ENCODE measurements around the gene SPAG16. TPM values are rescaled to one million over a fixed set of nuclear protein-coding genes. Genes with fewer than 3 reads are reported as not detected.

SPAG16 gene
- total and polyA plus RNA-seq, 12 donors = 8.4 to 28.3 (median 19.1) TPM

DNA sequence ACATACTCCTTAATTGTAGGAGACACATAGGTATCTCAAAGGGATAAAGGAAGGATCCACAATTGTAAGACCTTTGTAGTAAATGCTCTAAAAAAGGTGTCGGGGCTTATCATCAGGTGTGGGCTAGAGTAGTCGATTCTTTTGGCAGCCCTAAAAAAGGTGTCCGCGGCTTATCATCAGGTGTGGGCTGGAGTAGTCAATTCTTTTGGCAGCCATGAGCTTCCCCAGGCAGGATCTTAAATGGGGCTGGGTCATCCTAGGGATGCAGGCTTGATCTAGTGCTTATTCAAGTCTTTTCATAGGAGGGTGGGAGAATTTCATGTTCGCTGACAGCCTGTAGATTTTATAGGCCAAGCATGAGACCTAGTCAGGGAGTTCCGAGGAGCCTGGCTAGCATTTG, 720.2 kb downstream of the SPAG16 start:
- no peaks in the 10 kb centered on the region for H3K4me1 ChIP-seq
- intact Hi-C loops (cut with DNase I) = no loop called here
- H3K4me3 ChIP-seq = no peak overlapping the region
- H3K9me3 ChIP-seq = peaks cover 0 to 14% (median 0%) of the 10 kb centered on the region in 11 donors
- no peaks in the 10 kb centered on the region for H3K36me3 ChIP-seq
- WGBS, 2 donors = 88 to 89% methylated on average over 6 of the region's 6 CpGs
- TF ChIP-seq, protein P1, sequence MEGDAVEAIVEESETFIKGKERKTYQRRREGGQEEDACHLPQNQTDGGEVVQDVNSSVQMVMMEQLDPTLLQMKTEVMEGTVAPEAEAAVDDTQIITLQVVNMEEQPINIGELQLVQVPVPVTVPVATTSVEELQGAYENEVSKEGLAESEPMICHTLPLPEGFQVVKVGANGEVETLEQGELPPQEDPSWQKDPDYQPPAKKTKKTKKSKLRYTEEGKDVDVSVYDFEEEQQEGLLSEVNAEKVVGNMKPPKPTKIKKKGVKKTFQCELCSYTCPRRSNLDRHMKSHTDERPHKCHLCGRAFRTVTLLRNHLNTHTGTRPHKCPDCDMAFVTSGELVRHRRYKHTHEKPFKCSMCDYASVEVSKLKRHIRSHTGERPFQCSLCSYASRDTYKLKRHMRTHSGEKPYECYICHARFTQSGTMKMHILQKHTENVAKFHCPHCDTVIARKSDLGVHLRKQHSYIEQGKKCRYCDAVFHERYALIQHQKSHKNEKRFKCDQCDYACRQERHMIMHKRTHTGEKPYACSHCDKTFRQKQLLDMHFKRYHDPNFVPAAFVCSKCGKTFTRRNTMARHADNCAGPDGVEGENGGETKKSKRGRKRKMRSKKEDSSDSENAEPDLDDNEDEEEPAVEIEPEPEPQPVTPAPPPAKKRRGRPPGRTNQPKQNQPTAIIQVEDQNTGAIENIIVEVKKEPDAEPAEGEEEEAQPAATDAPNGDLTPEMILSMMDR (IDR thresholded peaks at IDR 0.05) = no peak
- ATAC-seq (no peak), DNase-seq (no peak)
- H3K27ac ChIP-seq = no peak overlapping the region
- H3K27me3 ChIP-seq = no peaks in the 10 kb centered on the region

DNA sequence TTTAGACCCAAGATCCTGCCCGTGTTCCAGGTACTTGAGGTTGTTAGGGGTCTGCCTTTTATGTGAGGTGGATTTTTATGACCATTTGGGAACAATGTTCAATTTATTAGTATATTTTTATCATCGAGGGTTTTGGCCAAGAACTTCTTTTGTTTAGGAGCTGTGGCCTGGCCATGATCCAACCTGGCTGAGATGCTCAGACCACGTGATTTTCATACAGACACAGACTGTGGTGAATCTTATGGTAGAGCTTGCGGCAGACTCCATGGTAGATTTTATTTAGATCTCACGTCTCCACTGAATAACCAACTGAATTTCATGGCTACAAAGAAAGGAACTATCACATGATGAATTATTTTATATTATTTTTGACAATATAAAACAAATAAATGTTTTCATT, 721.1 kb downstream of the SPAG16 start:
- no peak overlapping the region for H3K27ac ChIP-seq
- no peaks in the 10 kb centered on the region for H3K27me3 ChIP-seq
- H3K9me3 ChIP-seq = peaks cover 0 to 14% (median 0%) of the 10 kb centered on the region in 11 donors
- 64 to 68% methylated on average over 5 of the region's 5 CpGs for WGBS, 2 donors
- DNase-seq = no peak
- H3K36me3 ChIP-seq = no peaks in the 10 kb centered on the region
- no peak overlapping the region for H3K4me3 ChIP-seq
- ATAC-seq = no peak
- intact Hi-C loops (cut with DNase I) = no loop called here
- TF ChIP-seq, protein P1 (IDR thresholded peaks at IDR 0.05) = no peak
- H3K4me1 ChIP-seq = no peaks in the 10 kb centered on the region

DNA sequence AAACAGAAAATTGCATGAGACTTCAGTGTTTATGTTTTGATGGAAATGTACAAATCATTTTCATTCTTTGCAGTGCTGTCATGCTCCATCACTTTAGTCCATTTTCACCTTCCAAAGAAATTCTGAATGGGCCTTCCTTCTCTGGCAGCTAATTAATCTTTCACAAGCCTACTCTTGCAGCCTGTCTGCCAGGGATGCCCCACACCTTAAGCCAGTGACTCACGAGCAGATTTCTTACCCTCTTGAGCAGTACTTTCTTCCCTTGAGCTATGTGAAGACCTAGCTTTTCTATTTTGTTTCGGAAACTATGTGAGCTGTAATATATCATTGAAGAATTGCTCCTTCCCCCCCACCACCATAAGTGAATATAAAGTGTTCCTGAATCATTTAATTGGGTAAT, 722.3 kb downstream of the SPAG16 start:
- intact Hi-C loops (cut with DNase I) = no loop called here

DNA sequence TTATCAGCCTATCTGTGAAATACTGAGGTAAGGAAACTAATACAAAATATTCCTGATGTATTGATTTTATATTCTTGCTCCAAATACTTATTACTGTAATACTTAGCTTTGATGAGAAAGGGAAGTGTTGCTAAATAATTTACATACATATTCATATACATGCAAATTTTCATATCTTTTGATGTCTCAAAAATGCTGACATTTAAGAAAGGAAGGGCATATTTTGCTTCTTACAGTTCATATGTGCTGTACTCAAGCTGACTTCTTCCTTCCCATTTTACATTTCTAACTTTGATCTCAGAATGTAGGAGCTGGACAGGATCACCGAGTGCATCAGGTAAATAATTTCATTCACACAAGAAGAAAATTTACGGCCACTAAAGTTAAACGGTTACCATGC, 727.4 kb downstream of the SPAG16 start:
- Histone ChIP-seq H3K4me3 (no peak overlapping the region), H3K36me3 (no peaks in the 10 kb centered on the region), H3K27me3 (no peaks in the 10 kb centered on the region), H3K9me3 (peaks cover 0 to 14% (median 0%) of the 10 kb centered on the region in 11 donors), H3K4me1 (no peaks in the 10 kb centered on the region), H3K27ac (no peak overlapping the region)
- TF ChIP-seq, protein P1 (IDR thresholded peaks at IDR 0.05) = no peak
- DNase-seq (no peak), ATAC-seq (no peak)
- WGBS, 2 donors = 86 to 92% methylated on average over 3 of the region's 3 CpGs
- intact Hi-C loops (cut with DNase I) = no loop called here

More for the DNA sequence above, 722.3 kb downstream of the SPAG16 start:
- Histone ChIP-seq H3K27me3 (no peaks in the 10 kb centered on the region), H3K36me3 (no peaks in the 10 kb centered on the region), H3K27ac (no peak overlapping the region), H3K4me1 (no peaks in the 10 kb centered on the region), H3K4me3 (no peak overlapping the region), H3K9me3 (peaks cover 0 to 14% (median 0%) of the 10 kb centered on the region in 11 donors)
- 54 to 61% methylated on average over 2 of the region's 2 CpGs for WGBS, 2 donors
- DNase-seq = no peak
- ATAC-seq = no peak
- TF ChIP-seq, protein P1 (IDR thresholded peaks at IDR 0.05) = no peak

Measured in heart right ventricle (tissue), 16 donors.